Hematopoietic multipotent progenitor cell treated with erythropoietin and hydrocortisone succinate and interleukin-3 and kit ligand, for 6 days (in vitro differentiated cells): ENCODE results near the gene TBC1D23.
A peak's percentile ranks its signal among the peaks of the same experiment; 100 is the strongest.
"Not testable (repeated sequence)": the region's sequence is repeated elsewhere in the genome, so short reads cannot be mapped to it uniquely, and the experiment has no call there.

ENCODE experiments used
- DNase-seq: peaks from one replicate; pipeline ENCODE4 v3.0.0-alpha.2; 2015

TBC1D23 gene

GRCh38 chr3:100257586-100257985 lies 3.2 kb upstream of the TBC1D23 start:
- DNase-seq: no peak

- no peak for DNase-seq
Measured at GRCh38 chr3:100260081-100260684, 609 bp upstream of the TBC1D23 start.

GRCh38 chr3:100261485-100261903 lies 702 bp downstream of the TBC1D23 start:
- DNase-seq: peak; percentile 34

GRCh38 chr3:100262925-100263324 lies 2.1 kb downstream of the TBC1D23 start:
- peak; percentile 82 for DNase-seq

GRCh38 chr3:100263583-100263982 lies 2.8 kb downstream of the TBC1D23 start:
- no peak for DNase-seq

- no peak for DNase-seq
Measured at GRCh38 chr3:100264242-100264641, 3.5 kb downstream of the TBC1D23 start.

DNA sequence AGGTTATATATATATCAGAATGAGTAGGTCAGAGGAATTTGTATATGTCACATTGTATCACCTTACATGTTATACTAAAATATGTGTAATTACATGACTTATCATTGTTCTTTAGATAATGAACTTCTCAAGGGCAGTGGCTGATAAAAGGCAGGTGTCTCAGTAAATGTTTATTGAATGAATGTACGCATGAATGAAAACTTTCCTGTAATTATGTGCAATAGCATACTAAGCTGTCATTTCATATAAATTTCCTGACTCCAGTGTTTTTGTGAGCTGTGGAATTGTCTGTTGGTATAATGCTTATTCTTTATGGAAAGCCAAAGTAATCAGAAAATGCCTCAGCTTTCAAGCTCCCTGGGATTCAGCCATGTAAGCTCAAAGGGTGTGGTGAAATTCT lies 4.2 kb downstream of the TBC1D23 start:
- no peak for DNase-seq

DNA sequence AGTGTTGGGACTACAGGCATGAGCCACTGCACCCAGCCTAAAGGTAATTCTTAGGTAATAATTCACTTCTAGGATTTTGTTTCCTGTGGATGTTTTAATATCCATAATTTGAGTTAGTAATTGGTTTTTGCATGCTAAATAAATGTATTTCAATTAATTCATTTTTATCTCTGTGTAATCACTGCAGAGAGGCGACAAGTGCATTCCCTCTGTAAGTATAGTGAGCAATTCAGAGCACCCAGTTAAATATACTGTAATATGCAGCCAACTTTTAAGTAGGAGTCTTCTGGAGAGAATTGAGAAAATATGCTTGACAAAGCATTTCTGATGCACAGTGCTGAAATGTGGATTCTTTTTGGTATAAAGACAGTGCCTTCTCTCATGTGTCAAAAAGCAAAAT lies 5.7 kb downstream of the TBC1D23 start:
- DNase-seq: no peak

- no peak for DNase-seq
Measured at GRCh38 chr3:100268156-100268555, 7.4 kb downstream of the TBC1D23 start.

DNA sequence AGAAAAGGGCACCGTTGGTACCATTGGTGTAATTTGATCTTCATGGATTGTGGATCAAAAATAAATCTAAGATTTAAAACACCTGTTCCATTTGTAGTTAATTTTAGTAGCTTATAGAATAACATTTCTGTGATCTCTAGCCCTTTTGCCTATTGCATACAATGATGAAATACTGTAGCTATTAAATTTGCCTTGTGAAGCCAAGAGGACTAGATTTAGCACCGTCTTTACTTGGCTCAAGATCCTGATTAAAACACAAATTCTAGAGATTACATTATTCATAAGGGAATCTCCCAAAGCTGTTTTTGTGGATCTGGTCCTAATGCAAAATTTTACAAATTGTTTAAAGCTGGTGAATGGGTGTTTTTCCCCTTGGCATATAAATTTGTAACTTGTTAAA lies 8.2 kb downstream of the TBC1D23 start:
- DNase-seq: no peak

GRCh38 chr3:100269410-100270214 lies 8.8 kb downstream of the TBC1D23 start:
- DNase-seq: peak; percentile 28

GRCh38 chr3:100270215-100270583 lies 9.4 kb downstream of the TBC1D23 start:
- DNase-seq: no peak

- no peak for DNase-seq
Measured at GRCh38 chr3:100271522-100271921, 10.7 kb downstream of the TBC1D23 start.

DNA sequence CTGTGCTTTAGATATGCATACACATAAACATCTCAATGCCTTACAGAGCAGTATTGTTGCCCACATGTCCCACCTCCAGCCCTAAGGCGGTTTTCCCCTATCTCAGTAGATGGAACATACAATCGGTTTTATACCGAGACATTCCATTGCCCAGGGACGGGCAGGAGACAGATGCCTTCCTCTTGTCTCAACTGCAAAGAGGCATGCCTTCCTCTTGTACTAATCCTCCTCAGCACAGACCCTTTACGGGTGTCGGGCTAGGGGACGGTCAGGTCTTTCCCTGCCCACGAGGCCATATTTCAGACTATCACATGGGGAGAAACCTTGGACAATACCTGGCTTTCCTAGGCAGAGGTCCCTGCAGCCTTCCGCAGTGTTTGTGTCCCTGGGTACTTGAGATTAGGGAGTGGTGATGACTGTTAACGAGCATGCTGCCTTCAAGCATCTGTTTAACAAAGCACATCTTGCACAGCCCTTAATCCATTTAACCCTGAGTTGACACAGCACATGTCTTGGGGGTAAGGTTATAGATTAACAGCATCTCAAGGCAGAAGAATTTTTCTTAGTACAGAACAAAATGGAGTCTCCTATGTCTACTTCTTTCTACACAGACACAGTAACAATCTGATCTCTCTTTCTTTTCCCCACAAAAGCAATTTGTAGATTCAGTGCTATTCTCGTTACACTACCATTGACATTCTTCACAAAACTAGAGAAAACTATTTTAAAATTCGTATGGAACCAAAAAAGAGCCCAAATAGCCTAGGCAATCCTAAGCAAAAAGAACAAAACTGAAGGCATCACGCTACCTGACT lies 12.2 kb downstream of the TBC1D23 start:
- DNase-seq: not testable (repeated sequence)

DNA sequence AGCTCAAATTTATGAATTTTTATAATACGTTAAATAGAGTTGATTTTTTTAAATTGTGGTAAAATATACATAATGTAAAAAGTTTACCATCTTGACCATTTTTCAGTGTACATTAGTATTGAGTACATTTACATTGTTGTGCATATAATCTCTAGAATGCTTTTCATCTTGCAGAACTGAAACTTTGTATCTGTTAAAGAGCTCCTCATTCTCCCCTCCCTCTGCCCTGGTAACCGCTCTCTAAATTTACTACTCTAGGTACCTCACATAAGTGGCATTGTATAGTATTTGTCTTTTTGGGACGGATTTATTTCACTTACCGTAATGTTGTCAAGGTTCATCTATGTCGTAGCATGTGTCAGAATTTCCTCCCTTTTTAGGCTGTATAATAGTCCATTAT lies 13.6 kb downstream of the TBC1D23 start:
- DNase-seq: no peak

GRCh38 chr3:100277255-100277800 lies 16.5 kb downstream of the TBC1D23 start:
- no peak for DNase-seq

- no peak for DNase-seq
Measured at GRCh38 chr3:100278910-100279309, 18.1 kb downstream of the TBC1D23 start.

- no peak for DNase-seq
Measured at GRCh38 chr3:100288288-100288894, 27.6 kb downstream of the TBC1D23 start.

DNA sequence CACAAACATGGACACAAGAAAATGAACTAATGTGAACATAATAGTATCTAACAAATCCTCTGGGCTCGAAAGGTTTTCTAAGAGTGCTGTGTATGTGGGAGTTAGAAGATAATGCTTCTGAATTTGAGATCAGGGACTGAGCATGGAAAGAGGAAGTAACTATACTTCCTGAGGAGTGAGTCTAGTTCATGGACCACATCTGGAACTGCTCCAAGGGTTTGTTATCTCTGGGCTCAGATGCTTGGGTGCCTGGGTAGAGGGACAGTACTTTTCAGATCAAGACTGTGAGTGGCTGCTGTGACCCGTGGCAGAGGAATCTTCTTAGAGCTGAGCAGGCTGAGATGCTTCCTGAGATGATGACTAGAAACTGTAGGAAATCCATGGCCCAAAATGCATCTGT lies 28.5 kb downstream of the TBC1D23 start:
- DNase-seq: peak; percentile 98

GRCh38 chr3:100295089-100295488 lies 34.3 kb downstream of the TBC1D23 start:
- DNase-seq: no peak

DNA sequence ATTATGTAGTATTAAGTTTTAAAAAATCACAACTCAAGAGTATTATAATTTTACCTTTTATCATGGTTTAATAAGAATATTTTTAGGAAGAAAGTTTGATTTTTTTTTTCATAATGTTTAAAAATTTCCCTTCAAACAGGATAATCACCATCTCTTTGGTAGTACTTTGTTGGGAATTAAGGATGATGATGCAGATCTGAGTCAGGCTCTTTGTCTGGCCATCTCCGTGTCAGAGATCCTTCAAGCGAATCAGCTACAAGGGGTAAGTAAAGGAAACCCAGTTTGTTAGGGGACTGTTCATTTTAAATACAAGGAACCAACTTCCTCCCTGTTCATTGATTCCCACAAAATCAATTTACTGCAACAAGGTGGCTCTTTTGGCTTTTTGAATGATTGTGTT lies 37.0 kb downstream of the TBC1D23 start:
- DNase-seq: no peak

DNA sequence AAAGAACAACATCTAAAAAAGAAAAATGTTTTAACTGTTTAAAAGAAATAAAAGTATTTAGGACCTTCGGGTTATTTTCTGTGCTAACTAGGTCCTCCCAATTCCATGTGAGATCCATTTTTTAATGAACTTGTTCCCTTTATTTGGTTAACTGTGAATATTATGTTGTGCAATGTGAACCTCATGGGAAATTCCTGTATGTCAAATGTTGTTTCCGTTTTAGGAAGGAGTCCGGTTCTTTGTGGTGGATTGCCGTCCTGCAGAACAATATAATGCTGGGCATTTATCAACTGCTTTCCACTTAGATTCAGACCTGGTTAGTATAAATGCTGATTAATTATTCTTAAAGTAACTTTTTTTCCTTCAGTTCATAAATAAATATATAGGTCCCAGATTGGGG lies 38.2 kb downstream of the TBC1D23 start:
- no peak for DNase-seq

GRCh38 chr3:100306695-100307094 lies 45.9 kb downstream of the TBC1D23 start:
- no peak for DNase-seq
